MCF 10A (cell line): ENCODE results near the gene CEMP1. TPM values are rescaled to one million over a fixed set of nuclear protein-coding genes. Genes with fewer than 3 reads are reported as not detected.

Experiments used
- BruUV-seq: library from RNA; stranded (reverse); fragments of 400-500 nt; replicated peaks from 2 replicates; lab custom pipeline; 2021; lab: Mats Ljungman, UMichigan
- CTCF ChIA-PET: fragments of 300-600 bp; sonication (Branson Sonifier 250); formaldehyde crosslinking; extraction: SDS; loops from one replicate; lab custom pipeline; 2021; ENCODE audit warnings: antibody characterized with exemption, inconsistent platforms; lab: Yijun Ruan, JAX
- POLR2A ChIA-PET: fragments of 300-600, 350-650 bp; sonication (Branson Sonifier 250); formaldehyde crosslinking; extraction: SDS; loops from one replicate; lab custom pipeline; 2020; ENCODE audit warnings: antibody characterized with exemption, inconsistent platforms; lab: Yijun Ruan, JAX
- DNase-seq: peaks from one replicate; pipeline ENCODE4 v3.0.0-alpha.2; 2018; ENCODE audit not compliant: unreplicated experiment
- H3K27ac Mint-ChIP-seq: one replicate; pipeline ENCODE4 v1.8.0; 2022; ENCODE audit warnings: mild to moderate bottlenecking, low read depth, mixed read lengths; ENCODE audit not compliant: unreplicated experiment
- H3K27me3 Mint-ChIP-seq: one replicate; pipeline ENCODE4 v1.8.0; 2022; ENCODE audit warnings: mixed read lengths; ENCODE audit not compliant: insufficient read depth, unreplicated experiment
- H3K36me3 Mint-ChIP-seq: one replicate; pipeline ENCODE4 v1.8.0; 2022; ENCODE audit warnings: mild to moderate bottlenecking, moderate library complexity, mixed read lengths; ENCODE audit not compliant: insufficient read depth, unreplicated experiment
- H3K4me1 Mint-ChIP-seq: one replicate; pipeline ENCODE4 v1.8.0; 2022; ENCODE audit warnings: mixed read lengths; ENCODE audit not compliant: insufficient read depth, unreplicated experiment
- H3K4me3 Mint-ChIP-seq: one replicate; pipeline ENCODE4 v1.8.0; 2022; ENCODE audit warnings: mild to moderate bottlenecking, moderate library complexity, mixed read lengths; ENCODE audit not compliant: unreplicated experiment
- H3K9me3 Mint-ChIP-seq: one replicate; pipeline ENCODE4 v1.8.0; 2022; ENCODE audit warnings: mixed read lengths; ENCODE audit not compliant: unreplicated experiment
- CTCF ChIP-seq: fragments of 200-600 bp; IDR thresholded peaks from one replicate; pipeline ENCODE4 v1.8.0; 2022; ENCODE audit warnings: antibody characterized with exemption, mild to moderate bottlenecking; ENCODE audit not compliant: unreplicated experiment
- intact Hi-C: fragments of 100-400 bp; cut with micrococcal nuclease; formaldehyde crosslinking; loops from 2 replicates; pipeline ENCODE4 v1.14.1; 2022
- microRNA-seq: library from miRNA; unstranded; fragments of <30 nt; microRNA quantifications from one replicate; pipeline ENCODE4 v1.2.0, GENCODE V29; 2022
- total RNA-seq: library from RNA; stranded (reverse); gene quantifications from 2 replicates; pipeline ENCODE4 v1.2.3, GENCODE V29; 2022

The CEMP1 gene
- total RNA-seq, 1 experiment from 2014 or later, result not detected

- no peak for DNase-seq
- TF ChIP-seq CTCF, result no peak
- no TSS peak for BruUV-seq
- Mint-ChIP-seq H3K27me3 (no peaks in the 10 kb centered on the region), H3K9me3 (no peaks in the 10 kb centered on the region), H3K27ac (no peak overlapping the region), H3K4me1 (peaks cover 12% of the 10 kb centered on the region), H3K4me3 (no peak overlapping the region), H3K36me3 (peaks cover 10% of the 10 kb centered on the region)
- POLR2A ChIA-PET, result no interaction called here
- CTCF ChIA-PET, result interaction anchor here (0.6 to 2.0 kb wide), 3 partner anchors 19 to 287 kb away, joined by 3 to 11 read pairs (median 3); no protein-coding TSS in a partner anchor
- intact Hi-C loops, result no loop called here
Measured at GRCh38 chr16:2481676-2482075, 49.5 kb downstream of the CEMP1 start.

- no peak overlapping the region for H3K27ac Mint-ChIP-seq
- ChIA-PET POLR2A (no interaction called here), CTCF (interaction anchor here (0.9 to 2.0 kb wide), 2 partner anchors 20 to 286 kb away, joined by 3 to 11 read pairs; no protein-coding TSS in a partner anchor)
- no peaks in the 10 kb centered on the region for H3K27me3 Mint-ChIP-seq
- DNase-seq, result no peak
- peaks cover 10% of the 10 kb centered on the region for H3K36me3 Mint-ChIP-seq
- no peaks in the 10 kb centered on the region for H3K9me3 Mint-ChIP-seq
- H3K4me3 Mint-ChIP-seq, result no peak overlapping the region
- peaks cover 12% of the 10 kb centered on the region for H3K4me1 Mint-ChIP-seq
- intact Hi-C loops, result no loop called here
- BruUV-seq, result no TSS peak
- TF ChIP-seq CTCF, result no peak
Measured at GRCh38 chr16:2480948-2481347, 50.3 kb downstream of the CEMP1 start.

Small RNAs within 50 kb of the gene (microRNA-seq; reads per million reads assigned to microRNA genes)
- not detected for gene MIR3178

Other genes starting within 250 kb of the CEMP1 start
- gene ABCA3, start 190.7 kb downstream of the CEMP1 start, total RNA-seq, result 3.5 and 4.6 TPM in 2 replicates
- gene CCNF, start 102.0 kb downstream of the CEMP1 start, total RNA-seq, result 7.5 and 11.9 TPM in 2 replicates
- 3.5 and 6.9 TPM in 2 replicates for gene TEDC2, start 71.3 kb downstream of the CEMP1 start, total RNA-seq
- gene NTN3, start 60.1 kb downstream of the CEMP1 start, total RNA-seq, result not detected in 2 replicates
- gene TBC1D24, start 56.3 kb downstream of the CEMP1 start, total RNA-seq, result 7.6 and 8.1 TPM in 2 replicates
- gene ATP6V0C, start 17.5 kb downstream of the CEMP1 start, total RNA-seq, result 173 and 198 TPM in 2 replicates
- gene AMDHD2, start 11.0 kb downstream of the CEMP1 start, total RNA-seq, result 15.8 and 26.5 TPM in 2 replicates
- gene PDPK1, start 6.6 kb upstream of the CEMP1 start, total RNA-seq, result 32.3 and 38.0 TPM in 2 replicates
- 49.4 and 51.6 TPM in 2 replicates for gene KCTD5, start 151.1 kb upstream of the CEMP1 start, total RNA-seq
- 5.8 and 6.3 TPM in 2 replicates for gene PRSS27, start 188.8 kb upstream of the CEMP1 start, total RNA-seq
- gene SRRM2, start 221.2 kb upstream of the CEMP1 start, total RNA-seq, result 710 and 779 TPM in 2 replicates
- gene ELOB, start 245.9 kb upstream of the CEMP1 start, total RNA-seq, result 438 and 504 TPM in 2 replicates